Neural progenitor cell (in vitro differentiated cells): ENCODE measurements around the gene RER1.

Experiments used
- CTCF ChIP-seq: fragments of 200-600 bp; sonication (generic); IDR thresholded peaks from 2 replicates; pipeline ENCODE4 v1.5.1; 2017; ENCODE audit warnings: antibody characterized with exemption, mild to moderate bottlenecking
- EZH2 ChIP-seq: fragments of 200-600 bp; sonication (generic); IDR thresholded peaks from 2 replicates; pipeline ENCODE4 v1.6.1; 2017; ENCODE audit warnings: antibody characterized with exemption, mild to moderate bottlenecking, moderate library complexity
- EZH2phosphoT487 ChIP-seq: fragments of 200-600 bp; sonication (generic); IDR thresholded peaks from 2 replicates; pipeline ENCODE4 v1.6.1; 2017; ENCODE audit warnings: antibody characterized with exemption

DNA sequence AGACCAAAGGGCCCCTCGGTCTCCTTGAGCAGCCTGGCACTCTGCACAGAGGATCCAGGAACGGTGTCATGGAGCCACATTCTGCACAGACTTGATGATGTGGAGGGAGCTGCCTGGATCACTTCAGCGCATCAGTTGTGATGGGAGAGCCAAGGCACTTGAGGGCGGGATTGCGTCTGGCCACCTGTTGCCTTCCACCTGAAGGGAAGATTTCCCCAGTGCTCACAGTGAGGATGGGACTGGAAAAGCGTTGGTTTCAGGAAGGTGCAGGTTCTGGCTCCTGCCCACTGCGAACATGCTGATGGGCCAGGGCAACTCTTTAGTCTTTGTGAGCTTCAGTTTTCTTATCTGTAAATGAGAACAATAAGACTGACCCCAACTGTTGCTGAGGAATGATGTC lies 2.6 kb downstream of the RER1 start:
- TF ChIP-seq EZH2, result no peak
- no peak for TF ChIP-seq CTCF
- TF ChIP-seq EZH2phosphoT487, result no peak
